Endodermal cell (in vitro differentiated cells): Measurements from ENCODE around the gene TAP2. TPM values are rescaled to one million over a fixed set of nuclear protein-coding genes. Genes with fewer than 3 reads are reported as not detected.

Experiments used
- DNase-seq: peaks from one replicate; pipeline ENCODE4 v3.0.0-alpha.2; 2017
- H3K27ac ChIP-seq: 2 replicates; pipeline ENCODE4 v1.5.1; 2013; ENCODE audit warnings: mild to moderate bottlenecking, low read depth, low read length, moderate library complexity
- H3K27me3 ChIP-seq: 2 replicates; pipeline ENCODE4 v1.6.1; 2013; ENCODE audit warnings: mild to moderate bottlenecking, low read length, moderate library complexity; ENCODE audit not compliant: insufficient read depth, control insufficient read depth, poor library complexity, severe bottlenecking
- H3K36me3 ChIP-seq: 2 replicates; pipeline ENCODE4 v1.7.0; 2013; ENCODE audit warnings: mild to moderate bottlenecking, low read length, moderate library complexity; ENCODE audit not compliant: control insufficient read depth, insufficient read depth
- H3K4me1 ChIP-seq: one replicate; pipeline ENCODE4 v1.7.0; 2013; ENCODE audit warnings: low read length; ENCODE audit not compliant: control insufficient read depth, insufficient read depth
- H3K4me3 ChIP-seq: 2 replicates; pipeline ENCODE4 v1.5.1; 2013; ENCODE audit warnings: mild to moderate bottlenecking, low read length, moderate library complexity
- H3K9ac ChIP-seq: 2 replicates; pipeline ENCODE4 v1.6.1; 2013; ENCODE audit warnings: mild to moderate bottlenecking, low read length, moderate library complexity; ENCODE audit not compliant: poor library complexity, severe bottlenecking; ENCODE audit errors: extremely low read depth
- H3K9me3 ChIP-seq: 2 replicates; pipeline ENCODE4 v1.6.1; 2013; ENCODE audit warnings: mild to moderate bottlenecking, low read length, moderate library complexity; ENCODE audit not compliant: control insufficient read depth
- H3K27ac Mint-ChIP-seq: 2 replicates; pipeline ENCODE4 v1.8.0; 2020; ENCODE audit warnings: mixed read lengths
- H3K27me3 Mint-ChIP-seq: 2 replicates; pipeline ENCODE4 v1.8.0; 2021; ENCODE audit warnings: mild to moderate bottlenecking, mixed read lengths; ENCODE audit not compliant: insufficient read depth
- H3K36me3 Mint-ChIP-seq: 2 replicates; pipeline ENCODE4 v1.8.0; 2020; ENCODE audit warnings: low read depth, mixed read lengths
- H3K4me1 Mint-ChIP-seq: 2 replicates; pipeline ENCODE4 v1.8.0; 2020; ENCODE audit warnings: mixed read lengths
- H3K4me3 Mint-ChIP-seq: 2 replicates; pipeline ENCODE4 v1.8.0; 2020; ENCODE audit warnings: mild to moderate bottlenecking, moderate library complexity, mixed read lengths
- H3K9me3 Mint-ChIP-seq: 2 replicates; pipeline ENCODE4 v1.8.0; 2020; ENCODE audit warnings: mild to moderate bottlenecking, mixed read lengths
- WGBS, 2 experiments: methylation state at CpG; one replicate each; pipeline versions ENCODE4 v1.1.5 to v1.1.7; 2013; ENCODE audit warnings: missing lambda C conversion rate in 2 of 2, mixed read lengths in 1 of 2; ENCODE audit not compliant: insufficient coverage in 1 of 2, insufficient read length in 1 of 2; 5-methylcytosine and 5-hydroxymethylcytosine counted together
- total RNA-seq, 2 donors: library from RNA; stranded (reverse); fragmentation: NEBNext Ultra II Directional in 1 of 2; extraction: Animal tissue kit (Norgen Biotek cat#: 25700) in 1 of 2; gene quantifications; 2 replicates in 1 of 2; 3 replicates in 1 of 2; pipeline ENCODE4 v1.2.1, GENCODE V29; 2021
- TF ChIP-seq, protein P1 (sequence below): fragments of 200-600 bp; sonication (generic); conservative IDR thresholded peaks from 2 replicates; pipeline ENCODE4 v1.5.0; 2021; ENCODE audit warnings: antibody characterized with exemption, mild to moderate bottlenecking

Gene TAP2
- total RNA-seq, 2 donors from 2014 or later, result 3.4 to 6.6 TPM

DNA sequence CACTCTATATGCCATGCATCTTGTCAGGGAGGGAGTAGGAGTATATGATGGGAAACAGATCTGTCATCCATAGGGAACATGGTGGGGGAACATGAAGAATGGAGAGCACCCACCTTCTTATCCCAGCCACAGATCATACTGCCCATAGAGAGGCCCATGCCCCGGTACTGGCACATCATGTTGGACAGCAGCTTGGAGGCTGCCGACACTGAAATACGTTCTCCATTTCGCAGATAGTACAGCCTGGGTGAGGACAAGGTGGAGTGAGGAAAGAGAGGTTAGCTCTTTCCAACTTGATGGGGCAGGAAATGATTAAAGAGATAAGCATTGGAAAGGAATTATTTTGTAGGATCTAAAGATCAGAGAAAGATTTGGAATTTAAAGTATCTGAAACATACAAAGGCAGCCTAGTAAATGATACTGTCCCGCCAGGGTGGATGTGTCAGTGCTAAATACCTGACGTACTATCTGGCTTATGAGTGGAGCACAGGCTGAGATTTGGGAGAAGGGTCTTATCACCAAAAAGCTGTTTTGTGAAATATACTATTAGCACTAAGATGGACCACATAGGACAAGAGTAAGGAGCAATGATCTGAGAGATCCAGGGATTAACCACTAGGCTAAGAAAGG is 3.6 kb upstream of the TAP2 start:
- Mint-ChIP-seq H3K9me3 (no peaks in the 10 kb centered on the region), H3K27ac (no peak overlapping the region), H3K4me3 (no peak overlapping the region), H3K36me3 (no peaks in the 10 kb centered on the region), H3K27me3 (peaks cover 79% of the 10 kb centered on the region), H3K4me1 (peaks cover 7% of the 10 kb centered on the region)
- peaks cover 93% of the 10 kb centered on the region for H3K27me3 ChIP-seq
- no peaks in the 10 kb centered on the region for H3K36me3 ChIP-seq
- WGBS, 2 experiments, result 88 to 92% methylated on average over 6 of the region's 6 CpGs
- H3K4me1 ChIP-seq, result peaks cover 4% of the 10 kb centered on the region
- no peak for DNase-seq
- TF ChIP-seq, protein P1, sequence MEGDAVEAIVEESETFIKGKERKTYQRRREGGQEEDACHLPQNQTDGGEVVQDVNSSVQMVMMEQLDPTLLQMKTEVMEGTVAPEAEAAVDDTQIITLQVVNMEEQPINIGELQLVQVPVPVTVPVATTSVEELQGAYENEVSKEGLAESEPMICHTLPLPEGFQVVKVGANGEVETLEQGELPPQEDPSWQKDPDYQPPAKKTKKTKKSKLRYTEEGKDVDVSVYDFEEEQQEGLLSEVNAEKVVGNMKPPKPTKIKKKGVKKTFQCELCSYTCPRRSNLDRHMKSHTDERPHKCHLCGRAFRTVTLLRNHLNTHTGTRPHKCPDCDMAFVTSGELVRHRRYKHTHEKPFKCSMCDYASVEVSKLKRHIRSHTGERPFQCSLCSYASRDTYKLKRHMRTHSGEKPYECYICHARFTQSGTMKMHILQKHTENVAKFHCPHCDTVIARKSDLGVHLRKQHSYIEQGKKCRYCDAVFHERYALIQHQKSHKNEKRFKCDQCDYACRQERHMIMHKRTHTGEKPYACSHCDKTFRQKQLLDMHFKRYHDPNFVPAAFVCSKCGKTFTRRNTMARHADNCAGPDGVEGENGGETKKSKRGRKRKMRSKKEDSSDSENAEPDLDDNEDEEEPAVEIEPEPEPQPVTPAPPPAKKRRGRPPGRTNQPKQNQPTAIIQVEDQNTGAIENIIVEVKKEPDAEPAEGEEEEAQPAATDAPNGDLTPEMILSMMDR, result no peak
- no peaks in the 10 kb centered on the region for H3K9me3 ChIP-seq
- H3K27ac ChIP-seq, result no peak overlapping the region
- no peak overlapping the region for H3K4me3 ChIP-seq
- no peak overlapping the region for H3K9ac ChIP-seq

DNA sequence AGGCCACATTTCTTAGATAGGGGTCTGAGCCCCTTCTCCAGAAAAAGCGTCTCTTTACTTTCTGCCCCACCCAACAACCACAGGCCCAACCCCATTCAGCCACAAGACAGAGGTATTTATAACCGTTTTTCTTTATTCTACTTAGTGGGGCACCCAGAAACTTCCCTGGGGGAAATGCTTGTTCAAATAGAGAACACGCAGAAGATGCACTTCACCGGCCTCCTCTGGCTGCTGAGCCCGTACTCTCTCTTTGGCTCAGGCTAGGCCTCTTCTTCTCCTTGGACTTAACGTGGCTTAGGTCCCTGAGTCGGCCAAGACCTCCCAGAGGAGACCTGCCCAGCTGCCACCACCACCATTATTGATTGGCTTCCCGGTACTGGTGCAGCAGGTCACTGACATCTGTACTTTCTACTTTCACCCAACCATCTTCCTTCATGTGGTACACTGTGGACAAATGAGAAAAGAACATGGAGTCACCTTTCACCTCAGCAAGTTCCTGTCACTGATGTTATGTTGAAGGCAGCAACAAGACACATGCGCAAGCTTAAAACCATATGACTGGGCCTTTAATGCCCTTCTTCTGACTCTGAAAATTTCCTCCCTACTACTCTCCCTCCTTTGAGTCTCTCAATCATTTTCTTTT is 2.2 kb upstream of the TAP2 start:
- H3K27me3 Mint-ChIP-seq, result peaks cover 80% of the 10 kb centered on the region

DNA sequence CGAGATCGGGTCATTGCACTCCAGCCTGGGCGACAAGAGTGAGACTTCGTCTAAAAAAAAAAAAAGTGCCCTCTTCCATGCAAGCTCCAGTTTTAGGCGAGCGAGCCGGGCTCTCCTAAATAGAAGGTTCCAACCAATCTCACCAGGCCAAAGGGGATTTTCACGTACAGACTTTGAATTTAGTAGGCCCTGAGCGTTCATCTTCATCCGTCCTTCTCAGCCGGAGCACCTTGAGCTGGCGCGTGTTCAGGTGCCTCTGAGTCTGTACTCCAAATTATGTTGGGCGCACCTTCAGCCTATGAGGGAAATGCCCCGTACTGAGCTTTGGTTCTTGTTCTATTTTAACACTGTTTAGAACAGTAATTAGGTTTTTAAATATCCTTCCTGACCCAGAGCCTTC is 817 bp upstream of the TAP2 start:
- H3K27ac Mint-ChIP-seq, result no peak overlapping the region

More for the DNA sequence above, 2.2 kb upstream of the TAP2 start:
- Mint-ChIP-seq H3K4me1 (peaks cover 9% of the 10 kb centered on the region), H3K9me3 (no peaks in the 10 kb centered on the region), H3K36me3 (no peaks in the 10 kb centered on the region), H3K27ac (no peak overlapping the region), H3K4me3 (no peak overlapping the region)
- Histone ChIP-seq H3K27me3 (peaks cover 93% of the 10 kb centered on the region), H3K4me3 (no peak overlapping the region), H3K9ac (no peak overlapping the region), H3K4me1 (peaks cover 4% of the 10 kb centered on the region), H3K9me3 (no peaks in the 10 kb centered on the region), H3K36me3 (no peaks in the 10 kb centered on the region), H3K27ac (no peak overlapping the region)
- DNase-seq, result no peak
- TF ChIP-seq, protein P1, result no peak
- 91 to 96% methylated on average over 6 to 9 of the region's 9 CpGs for WGBS, 2 experiments

More for the DNA sequence above, 817 bp upstream of the TAP2 start:
- H3K9me3 Mint-ChIP-seq, result no peaks in the 10 kb centered on the region
- no peaks in the 10 kb centered on the region for H3K36me3 ChIP-seq
- no peaks in the 10 kb centered on the region for H3K36me3 Mint-ChIP-seq
- TF ChIP-seq, protein P1, result no peak
- no peak overlapping the region for H3K4me3 ChIP-seq
- DNase-seq, result no peak
- H3K4me3 Mint-ChIP-seq, result no peak overlapping the region
- H3K27me3 Mint-ChIP-seq, result peaks cover 70% of the 10 kb centered on the region
- H3K9me3 ChIP-seq, result no peaks in the 10 kb centered on the region
- H3K9ac ChIP-seq, result no peak overlapping the region
- H3K27ac ChIP-seq, result no peak overlapping the region
- H3K4me1 Mint-ChIP-seq, result peaks cover 6% of the 10 kb centered on the region
- H3K4me1 ChIP-seq, result peaks cover 4% of the 10 kb centered on the region
- 93 to 94% methylated on average over 15 of the region's 15 CpGs for WGBS, 2 experiments
- H3K27me3 ChIP-seq, result peaks cover 92% of the 10 kb centered on the region
